HG03108 (cell line): ENCODE measurements around the gene PLB1.
"Not testable (repeated sequence)": the region's sequence is repeated elsewhere in the genome, so short reads cannot be mapped to it uniquely, and the experiment has no call there.

Source experiments
- ATAC-seq: cut with Tn5 transposase; IDR thresholded peaks from one replicate; pipeline ENCODE4 v1.9.1; 2021; ENCODE audit warnings: moderate library complexity; ENCODE audit not compliant: unreplicated experiment

Gene PLB1

GRCh38 chr2:28528206-28528605, 32.3 kb downstream of the PLB1 start:
- no peak for ATAC-seq

- no peak for ATAC-seq
Observed at GRCh38 chr2:28530782-28531181, 34.9 kb downstream of the PLB1 start.

- ATAC-seq, result no peak
Observed at GRCh38 chr2:28532399-28532798, 36.5 kb downstream of the PLB1 start.

- no peak for ATAC-seq
Observed at GRCh38 chr2:28533044-28533680, 37.3 kb downstream of the PLB1 start.

- ATAC-seq, result no peak
Observed at GRCh38 chr2:28534817-28535216, 39.0 kb downstream of the PLB1 start.

- no peak for ATAC-seq
Observed at GRCh38 chr2:28538134-28538533, 42.3 kb downstream of the PLB1 start.

- ATAC-seq, result no peak
Observed at GRCh38 chr2:28538652-28539051, 42.8 kb downstream of the PLB1 start.

- no peak for ATAC-seq
Observed at GRCh38 chr2:28539118-28539541, 43.3 kb downstream of the PLB1 start.

GRCh38 chr2:28543316-28544035, 47.6 kb downstream of the PLB1 start:
- ATAC-seq, result no peak

GRCh38 chr2:28544036-28544346, 48.1 kb downstream of the PLB1 start:
- no peak for ATAC-seq

- no peak for ATAC-seq
Observed at GRCh38 chr2:28544405-28544921, 48.6 kb downstream of the PLB1 start.

GRCh38 chr2:28544922-28545589, 49.2 kb downstream of the PLB1 start:
- no peak for ATAC-seq

GRCh38 chr2:28545590-28546200, 49.8 kb downstream of the PLB1 start:
- no peak for ATAC-seq

GRCh38 chr2:28546242-28546641, 50.4 kb downstream of the PLB1 start:
- ATAC-seq, result no peak

GRCh38 chr2:28547223-28547860, 51.5 kb downstream of the PLB1 start:
- no peak for ATAC-seq

GRCh38 chr2:28547906-28548600, 52.2 kb downstream of the PLB1 start:
- no peak for ATAC-seq

- not testable (repeated sequence) for ATAC-seq
Observed at GRCh38 chr2:28550345-28550744, 54.5 kb downstream of the PLB1 start.

- no peak for ATAC-seq
Observed at GRCh38 chr2:28552045-28552823, 56.4 kb downstream of the PLB1 start.

GRCh38 chr2:28556303-28556702, 60.4 kb downstream of the PLB1 start:
- no peak for ATAC-seq
